NCI-H1417 (cell line): ENCODE data around the gene GPR137C.
A peak's percentile ranks its signal among the peaks of the same experiment; 100 is the strongest.

Experiments
- DNase-seq, 3 experiments: peaks; one replicate each; lab custom pipeline; 2025; lab: John Stamatoyannopoulos, UW

Gene GPR137C

DNA sequence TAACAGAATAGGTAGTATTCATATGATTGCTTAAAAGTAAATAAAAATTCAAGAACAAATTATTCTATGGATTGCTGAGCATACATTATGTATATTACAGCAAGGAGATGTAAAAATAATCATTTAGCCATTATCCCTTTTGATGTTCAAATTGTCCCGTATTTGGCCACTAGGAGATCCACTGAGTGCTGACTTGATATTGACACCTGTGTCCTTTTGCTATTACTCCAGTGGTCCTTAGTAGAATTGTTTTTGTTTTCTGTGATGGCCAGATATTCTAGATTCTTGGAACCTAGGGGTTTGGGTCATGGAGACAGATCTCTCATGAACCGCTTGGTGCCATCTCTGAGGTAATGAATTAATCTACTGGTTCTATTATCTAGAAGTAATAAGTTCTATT, 126.0 kb downstream of the GPR137C start:
- DNase-seq, result peak in 1 of 3 experiments; percentile 10

DNA sequence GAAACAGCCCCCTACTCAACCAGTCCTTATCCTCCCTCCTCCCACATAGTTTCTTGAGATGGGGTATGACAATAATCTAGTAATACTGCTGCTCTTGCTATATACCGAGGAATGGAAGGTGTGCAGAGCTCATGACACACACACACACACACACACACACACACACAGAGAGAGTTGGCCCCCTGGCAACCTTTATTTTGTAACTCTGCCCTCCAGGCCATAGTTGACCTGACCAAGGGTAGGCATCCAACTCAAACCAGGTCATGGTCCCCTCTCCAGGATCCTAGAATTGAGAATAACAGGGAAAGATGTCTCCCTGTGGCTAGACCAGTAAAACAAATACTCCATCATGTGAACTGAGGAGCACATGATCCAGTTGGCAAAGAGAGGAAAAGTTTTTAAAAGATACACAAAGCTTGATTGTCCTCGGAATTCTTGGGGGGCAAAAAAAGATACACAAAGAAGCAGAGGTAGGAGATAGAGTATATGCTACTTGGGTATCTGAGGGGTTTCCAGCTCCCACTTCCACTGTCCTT, 131.4 kb downstream of the GPR137C start:
- DNase-seq, result no peak

DNA sequence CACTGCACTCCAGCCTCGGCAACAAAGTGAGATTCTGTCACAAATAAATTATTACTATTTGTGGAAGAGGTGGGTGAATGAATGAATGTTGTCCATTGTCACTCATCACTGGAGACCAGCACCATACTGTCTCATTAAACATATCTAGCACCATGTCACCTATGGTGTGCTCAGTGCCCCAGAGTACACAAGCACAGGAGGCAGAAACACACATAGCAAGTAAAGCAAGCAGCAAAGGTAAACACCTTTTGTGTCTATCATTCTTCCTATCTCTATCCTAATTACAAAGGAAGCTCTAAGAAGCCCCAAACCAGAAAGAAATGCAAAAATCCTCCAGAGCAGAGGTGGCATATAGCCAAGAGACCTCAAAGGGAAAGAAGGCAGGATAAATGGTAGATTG, 133.5 kb downstream of the GPR137C start:
- no peak for DNase-seq
